IMR-90 (cell line): Measurements from ENCODE around the gene SYVN1. TPM values are rescaled to one million over a fixed set of nuclear protein-coding genes. Genes with fewer than 3 reads are reported as not detected.
A peak's percentile ranks its signal among the peaks of the same experiment; 100 is the strongest.

Experiments used
- ATAC-seq: fragments of 200-7000 bp; cut with Tn5 transposase; 2 replicates; pipeline ENCODE4 v1.9.1; 2020; ENCODE audit warnings: low read depth, mild to moderate bottlenecking, moderate library complexity
- BruUV-seq: library from RNA; stranded (reverse); fragments of 400-500 nt; replicated peaks from 2 replicates; lab custom pipeline; 2021; lab: Mats Ljungman, UMichigan
- CTCF ChIA-PET: fragments of 300-600 bp; formaldehyde crosslinking; extraction: SDS; loops from one replicate; lab custom pipeline; 2021; ENCODE audit warnings: antibody characterized with exemption; lab: Yijun Ruan, JAX
- POLR2A ChIA-PET: fragments of 300-600 bp; sonication (Branson Sonifier 250); formaldehyde crosslinking; loops from one replicate; lab custom pipeline; 2022; ENCODE audit warnings: antibody characterized with exemption; ENCODE audit not compliant: unreplicated experiment; lab: Charles Lee
- DNase-seq: peaks from one replicate; pipeline ENCODE4 v3.0.0; 2013
- H2AFZ ChIP-seq: replicated peaks from 2 replicates; pipeline ENCODE3; 2013; ENCODE audit warnings: low read length, mild to moderate bottlenecking; ENCODE audit not compliant: poor library complexity
- H2AK5ac ChIP-seq: 2 replicates; pipeline ENCODE4 v1.6.1; 2013; ENCODE audit warnings: low read depth, low read length, inconsistent platforms
- H2AK9ac ChIP-seq: replicated peaks from 2 replicates; pipeline ENCODE3; 2013; ENCODE audit warnings: mild to moderate bottlenecking, low read depth, low read length, moderate library complexity; ENCODE audit not compliant: poor library complexity
- H2BK120ac ChIP-seq: 2 replicates; pipeline ENCODE4 v1.6.1; 2013; ENCODE audit warnings: low read depth, low read length, inconsistent platforms
- H2BK15ac ChIP-seq: 3 replicates; pipeline ENCODE4 v1.6.1; 2013; ENCODE audit warnings: low read depth, low read length, inconsistent platforms
- H2BK20ac ChIP-seq: 2 replicates; pipeline ENCODE4 v1.6.1; 2013; ENCODE audit warnings: low read depth, mild to moderate bottlenecking, inconsistent platforms, low read length, moderate library complexity
- H2BK5ac ChIP-seq: 2 replicates; pipeline ENCODE4 v1.6.1; 2013; ENCODE audit warnings: mild to moderate bottlenecking, low read depth, low read length, inconsistent platforms; ENCODE audit not compliant: poor library complexity, severe bottlenecking
- H3K14ac ChIP-seq: replicated peaks from 2 replicates; pipeline ENCODE4 v1.6.1; 2013; ENCODE audit warnings: low read depth, low read length, inconsistent platforms
- H3K18ac ChIP-seq: 2 replicates; pipeline ENCODE4 v1.6.1; 2013; ENCODE audit warnings: low read depth, low read length, control low read depth
- H3K23ac ChIP-seq: 2 replicates; pipeline ENCODE4 v1.6.1; 2013; ENCODE audit warnings: low read depth, low read length, inconsistent platforms
- H3K27ac ChIP-seq: 2 replicates; pipeline ENCODE4 v1.5.1; 2013; ENCODE audit warnings: mild to moderate bottlenecking, control low read depth, low read length; ENCODE audit not compliant: insufficient read depth
- H3K27me3 ChIP-seq: 2 replicates; pipeline ENCODE4 v1.6.1; 2013; ENCODE audit warnings: low read length; ENCODE audit not compliant: control insufficient read depth, insufficient read depth
- H3K36me3 ChIP-seq: 2 replicates; pipeline ENCODE4 v1.6.1; 2013; ENCODE audit warnings: low read length, mixed read lengths; ENCODE audit not compliant: control insufficient read depth, insufficient read depth
- H3K4ac ChIP-seq: 2 replicates; pipeline ENCODE4 v1.6.1; 2013; ENCODE audit warnings: low read depth, low read length, inconsistent platforms
- H3K4me1 ChIP-seq: 2 replicates; pipeline ENCODE4 v1.6.1; 2013; ENCODE audit warnings: low read length, mixed read lengths; ENCODE audit not compliant: control insufficient read depth, insufficient read depth
- H3K4me2 ChIP-seq: 2 replicates; pipeline ENCODE4 v1.6.1; 2013; ENCODE audit warnings: low read depth, mild to moderate bottlenecking, control low read depth, low read length, moderate library complexity
- H3K4me3 ChIP-seq: 2 replicates; pipeline ENCODE4 v1.5.1; 2013; ENCODE audit warnings: low read depth, mild to moderate bottlenecking, control low read depth, low read length, moderate library complexity; ENCODE audit not compliant: insufficient read depth
- H3K56ac ChIP-seq: 2 replicates; pipeline ENCODE4 v1.6.1; 2013; ENCODE audit warnings: low read length, inconsistent platforms; ENCODE audit not compliant: insufficient read depth; ENCODE audit errors: extremely low read depth
- H3K79me1 ChIP-seq, 2 experiments: 2 replicates each; pipeline ENCODE4 v1.6.1; 2013; ENCODE audit warnings: low read length in 2 of 2, inconsistent platforms in 1 of 2, low read depth in 1 of 2
- H3K9ac ChIP-seq: 2 replicates; pipeline ENCODE4 v1.6.1; 2013; ENCODE audit warnings: low read depth, low read length, control low read depth
- H3K9me1 ChIP-seq: 2 replicates; pipeline ENCODE4 v1.6.1; 2013; ENCODE audit warnings: low read length, inconsistent platforms; ENCODE audit not compliant: insufficient read depth
- H3K9me3 ChIP-seq: 2 replicates; pipeline ENCODE4 v1.6.1; 2013; ENCODE audit warnings: low read length; ENCODE audit not compliant: control insufficient read depth, insufficient read depth
- H4K20me1 ChIP-seq: 2 replicates; pipeline ENCODE4 v1.6.1; 2013; ENCODE audit warnings: low read length, inconsistent platforms; ENCODE audit not compliant: insufficient read depth
- H4K5ac ChIP-seq: 2 replicates; pipeline ENCODE4 v1.6.1; 2013; ENCODE audit warnings: mild to moderate bottlenecking, low read depth, low read length, control low read depth
- H4K8ac ChIP-seq, 2 experiments: 2 replicates each; pipeline ENCODE4 v1.6.1; 2013; ENCODE audit warnings: low read depth in 2 of 2, low read length in 2 of 2, control low read depth in 1 of 2, inconsistent platforms in 1 of 2
- H4K91ac ChIP-seq: 2 replicates; pipeline ENCODE4 v1.6.1; 2013; ENCODE audit warnings: low read depth, low read length, inconsistent platforms; ENCODE audit not compliant: insufficient read depth
- BHLHE40 ChIP-seq: fragments of 150-350 bp; IDR thresholded peaks from 2 replicates; pipeline ENCODE4 v1.6.1; 2016; ENCODE audit warnings: mild to moderate bottlenecking, low read depth, low read length
- CEBPB ChIP-seq: IDR thresholded peaks from 2 replicates; pipeline ENCODE4 v1.6.1; 2012; ENCODE audit warnings: low read depth, low read length, improper control_type of control experiment
- CHD1 ChIP-seq: IDR thresholded peaks from 2 replicates; pipeline ENCODE4 v1.6.1; 2012; ENCODE audit warnings: low read depth, low read length, improper control_type of control experiment
- CTCF ChIP-seq: conservative IDR thresholded peaks from 2 replicates; pipeline ENCODE4 v1.5.1; 2012; ENCODE audit warnings: mild to moderate bottlenecking, low read depth, low read length, improper control_type of control experiment
- ELK1 ChIP-seq: fragments of 150-350 bp; IDR thresholded peaks from 2 replicates; pipeline ENCODE4 v1.6.1; 2016; ENCODE audit warnings: low read depth, mild to moderate bottlenecking, low read length, moderate library complexity, borderline replicate concordance
- FOS ChIP-seq: fragments of 150-350 bp; IDR thresholded peaks from 2 replicates; pipeline ENCODE4 v1.6.1; 2016; ENCODE audit warnings: low read depth, low read length
- MAFK ChIP-seq: IDR thresholded peaks from 2 replicates; pipeline ENCODE4 v1.6.1; 2012; ENCODE audit warnings: low read depth, low read length, improper control_type of control experiment
- MAZ ChIP-seq: IDR thresholded peaks from 2 replicates; pipeline ENCODE4 v1.6.1; 2012; ENCODE audit warnings: low read depth, mild to moderate bottlenecking, low read length, improper control_type of control experiment, moderate library complexity, borderline replicate concordance
- MXI1 ChIP-seq: IDR thresholded peaks from 2 replicates; pipeline ENCODE4 v1.6.1; 2012; ENCODE audit warnings: low read depth, mild to moderate bottlenecking, low read length, moderate library complexity, borderline replicate concordance
- NFE2L2 ChIP-seq: fragments of 150-350 bp; IDR thresholded peaks from 2 replicates; pipeline ENCODE4 v1.6.1; 2016; ENCODE audit warnings: low read depth, mild to moderate bottlenecking, low read length
- POLR2A ChIP-seq: IDR thresholded peaks from 2 replicates; pipeline ENCODE4 v1.6.1; 2012; ENCODE audit warnings: mild to moderate bottlenecking, low read depth, low read length
- RAD21 ChIP-seq: IDR thresholded peaks from 2 replicates; pipeline ENCODE4 v1.6.1; 2012; ENCODE audit warnings: low read length, improper control_type of control experiment
- RCOR1 ChIP-seq: IDR thresholded peaks from 2 replicates; pipeline ENCODE4 v1.6.1; 2012; ENCODE audit warnings: mild to moderate bottlenecking, low read length, improper control_type of control experiment; ENCODE audit not compliant: insufficient replicate concordance
- RFX5 ChIP-seq: IDR thresholded peaks from 2 replicates; pipeline ENCODE4 v1.8.0; 2012; ENCODE audit warnings: low read depth, mild to moderate bottlenecking, low read length, moderate library complexity
- SMC3 ChIP-seq: fragments of 150-350 bp; IDR thresholded peaks from 2 replicates; pipeline ENCODE4 v1.6.1; 2016; ENCODE audit warnings: low read depth, mild to moderate bottlenecking, antibody characterized with exemption, low read length, moderate library complexity
- USF2 ChIP-seq: fragments of 150-350 bp; IDR thresholded peaks from 2 replicates; pipeline ENCODE4 v1.6.1; 2017; ENCODE audit warnings: mild to moderate bottlenecking, antibody characterized with exemption, low read length, low read depth
- WGBS, 2 experiments: methylation state at CpG; one replicate each; pipeline versions ENCODE4 v1.1.5 to v1.1.7; 2013; ENCODE audit warnings: missing lambda C conversion rate in 2 of 2; ENCODE audit not compliant: insufficient read length in 1 of 2; ENCODE audit errors: extremely low coverage in 2 of 2; 5-methylcytosine and 5-hydroxymethylcytosine counted together
- dilution Hi-C: fragments of 300-500 bp; cut with HindIII; formaldehyde crosslinking; loops from one replicate; pipeline ENCODE4 v1.14.3; 2018; ENCODE audit warnings: low sequenced_read_pairs; ENCODE audit not compliant: unreplicated experiment
- in situ Hi-C: fragments of 300-500 bp; cut with MboI; formaldehyde crosslinking; loops from 3 replicates; pipeline ENCODE4 v1.14.3; 2019; ENCODE audit warnings: low sequenced_read_pairs, inconsistent platforms, mixed read lengths
- intact Hi-C: fragments of 100-400 bp; cut with micrococcal nuclease; formaldehyde crosslinking; loops from 2 replicates; pipeline ENCODE4 v1.10.0; 2022
- polyA plus RNA-seq, 3 experiments: library from polyadenylated mRNA; depleted of rRNA; stranded (reverse); fragments of >200 nt; gene quantifications; 2 replicates each; pipeline ENCODE4 v1.2.3, GENCODE V29; 2012; ENCODE audit warnings: low replicate concordance in 1 of 3
- total RNA-seq: library from RNA; depleted of rRNA; stranded (reverse); fragments of >200 nt; gene quantifications from 2 replicates; pipeline ENCODE4 v1.2.3, GENCODE V29; 2012

The SYVN1 gene
- total and polyA plus RNA-seq, 2 of the 4 experiments (the other 2 are of a cell fraction) = 9.5 to 52.9 TPM

GRCh38 chr11:65086809-65087208 is 47.5 kb downstream of the SYVN1 start:
- H2BK15ac ChIP-seq = no peak overlapping the region
- ATAC-seq = no peak
- H3K56ac ChIP-seq = no peak overlapping the region
- in situ Hi-C loops = no loop called here
- no peak overlapping the region for H2AK5ac ChIP-seq
- no peak overlapping the region for H3K4ac ChIP-seq
- H3K23ac ChIP-seq = no peak overlapping the region
- peaks cover 4% of the 10 kb centered on the region; the same call in 1 of the 2 replicates for H3K4me1 ChIP-seq
- H3K9me3 ChIP-seq = no peaks in the 10 kb centered on the region
- no peak overlapping the region for H2BK20ac ChIP-seq
- H4K91ac ChIP-seq = no peak overlapping the region
- no peak overlapping the region for H2BK5ac ChIP-seq
- CTCF ChIA-PET = no interaction called here
- dilution Hi-C loops = no loop called here
- POLR2A ChIA-PET = no interaction called here
- WGBS, 2 experiments = no CpG with 5 or more reads among the region's 9 CpGs
- H4K8ac ChIP-seq = no peak overlapping the region
- no peak overlapping the region for H4K5ac ChIP-seq
- TF ChIP-seq FOS (no peak), BHLHE40 (no peak), CTCF (no peak), RCOR1 (no peak), RAD21 (no peak), MAFK (no peak), CEBPB (no peak), CHD1 (no peak), ELK1 (no peak), SMC3 (no peak), RFX5 (no peak), POLR2A (no peak), NFE2L2 (no peak), MXI1 (no peak), USF2 (no peak), MAZ (no peak)
- no peak overlapping the region for H3K9ac ChIP-seq
- no peaks in the 10 kb centered on the region for H3K27me3 ChIP-seq
- no peak overlapping the region for H2BK120ac ChIP-seq
- peaks cover 29 to 39% of the 10 kb centered on the region in 2 experiments for H3K79me1 ChIP-seq
- H3K4me2 ChIP-seq = no peak overlapping the region
- H3K18ac ChIP-seq = no peak overlapping the region
- no peak overlapping the region for H3K27ac ChIP-seq
- DNase-seq = no peak
- no peaks in the 10 kb centered on the region for H3K9me1 ChIP-seq
- H4K20me1 ChIP-seq = no peaks in the 10 kb centered on the region; the same call in 1 of the 2 replicates
- H3K36me3 ChIP-seq = peaks cover 35% of the 10 kb centered on the region
- H2AK9ac ChIP-seq = peak overlapping the region; percentile 10
- intact Hi-C loops = no loop called here
- BruUV-seq = no TSS peak
- no peak overlapping the region for H2AFZ ChIP-seq
- no peak overlapping the region for H3K4me3 ChIP-seq
- no peak overlapping the region for H3K14ac ChIP-seq
